Heart right ventricle (tissue), 16 donors: ENCODE data around the gene AGBL1. TPM values are rescaled to one million over a fixed set of nuclear protein-coding genes. Genes with fewer than 3 reads are reported as not detected.

Experiments used
- ATAC-seq, 8 donors: fragments of 200-7000 bp; cut with Tn5 transposase; one replicate each; pipeline ENCODE4 v1.9.1; 2020; ENCODE audit warnings: mild to moderate bottlenecking in 8 of 8, moderate library complexity in 8 of 8, moderate number of reproducible peaks in 1 of 8
- DNase-seq, 2 donors: peaks; one replicate each; pipeline ENCODE4 v3.0.0-alpha.2; 2020
- H3K27ac ChIP-seq, 10 donors: fragments of 200-600 bp; sonication (generic) in 2 of 10; one replicate each; pipeline versions ENCODE4 v1.5.0 to v1.8.0; 2020 to 2022; ENCODE audit warnings: mild to moderate bottlenecking in 3 of 10
- H3K27me3 ChIP-seq, 7 donors: fragments of 200-600 bp; one replicate each; pipeline ENCODE4 v1.8.0; 2021 to 2022; ENCODE audit warnings: mild to moderate bottlenecking in 2 of 7
- H3K36me3 ChIP-seq, 9 donors: fragments of 200-600 bp; sonication (generic) in 1 of 9; one replicate each; pipeline versions ENCODE4 v1.5.0 to v1.8.0; 2020 to 2022; ENCODE audit warnings: mild to moderate bottlenecking in 2 of 9
- H3K4me1 ChIP-seq, 9 donors: fragments of 200-600 bp; sonication (generic) in 1 of 9; one replicate each; pipeline versions ENCODE4 v1.5.0 to v1.8.0; 2020 to 2022; ENCODE audit warnings: mild to moderate bottlenecking in 4 of 9
- H3K4me3 ChIP-seq, 10 donors: fragments of 200-600 bp; sonication (generic) in 2 of 10; one replicate each; pipeline versions ENCODE4 v1.5.0 to v1.8.0; 2020 to 2022; ENCODE audit warnings: mild to moderate bottlenecking in 7 of 10, moderate library complexity in 2 of 10
- H3K9me3 ChIP-seq, 11 donors: fragments of 200-600 bp in 10 of 11; sonication (generic) in 2 of 11; one replicate each; pipeline versions ENCODE4 v1.5.0 to v1.8.0; 2013 to 2022; ENCODE audit warnings: mild to moderate bottlenecking in 2 of 11, control low read depth in 1 of 11, moderate library complexity in 1 of 11
- WGBS, 2 donors: extraction: QIAGEN DNeasy Blood & Tissue Kit; methylation state at CpG; one replicate each; pipeline ENCODE4 v1.1.7; 2013; ENCODE audit warnings: inconsistent platforms in 1 of 2; 5-methylcytosine and 5-hydroxymethylcytosine counted together
- intact Hi-C, 10 donors: fragments of 100-400 bp; cut with DNase I; formaldehyde crosslinking; loops; one replicate each; pipeline versions ENCODE4 v1.11.1 to v1.14.2; 2022
- polyA plus RNA-seq, 2 donors: library from polyadenylated mRNA; stranded (reverse); fragments of 200-250 nt; gene quantifications; one replicate each; pipeline ENCODE4 v1.2.3, GENCODE V29; 2013
- total RNA-seq, 10 donors: library from RNA; stranded (reverse); fragmentation: NEBNext Ultra II Directional in 3 of 10; extraction: Animal tissue kit (Norgen Biotek cat#: 25700) in 3 of 10; gene quantifications; one replicate each; pipeline versions ENCODE4 v1.2.1 to v1.2.4, GENCODE V29; 2021 to 2023
- TF ChIP-seq, protein P1 (sequence below), 9 donors: fragments of 200-600 bp; sonication (generic) in 2 of 9; IDR thresholded peaks; one replicate each; pipeline versions ENCODE4 v1.5.0 to v1.8.0; 2021 to 2022; ENCODE audit warnings: antibody characterized with exemption in 9 of 9, mild to moderate bottlenecking in 5 of 9, moderate library complexity in 1 of 9
- donor health status: Arrhythmogenic right ventricular cardiomyopathy.
- donor health status: ischemic (EF 13 %, LVEDD 7.1; RV severe dilation, severe dysfunction).
- donor health status: healthy with polysubstance abuse.
- donor health status: DM: no; HTN: yes; CAD: no.
- donor health status: DM: no; HTN: no; CAD: no.
- donor health status: ischemic (EF 25% LVEDD 6.9; RV normal size, moderate dysfunction).
- donor health status: ischemic (EF 25% LVEDD 5.7; RV mildly dilated, moderate dysfunction).
- donor health status: healthy.
- donor health status: DM: yes; HTN: yes; CAD: no.
- donor health status: Ischemic cardiomyopathy.
- donor health status: ischemic (EF 35%, LVEDD 5.7; RV mildly dilated, moderate dysfunction).
- donor health status: nonischemic (EF 11% LVEDD 7.7; RV severe dilation, severe dysfunction).
- donor health status: DM: yes; HTN: yes; CAD: no.
- donor health status: PGD.
- donor health status: ischemic (EF 29% LVEDD 5.4; RV normal size, mild dysfunction).
- donor health status: nonischemic (EF 23%, LVEDD 6.1; RV moderate dilation, normal function).

Gene AGBL1
- total and polyA plus RNA-seq, 12 donors = 0.02 to 0.13 (median 0.09) TPM; not detected in 7

DNA sequence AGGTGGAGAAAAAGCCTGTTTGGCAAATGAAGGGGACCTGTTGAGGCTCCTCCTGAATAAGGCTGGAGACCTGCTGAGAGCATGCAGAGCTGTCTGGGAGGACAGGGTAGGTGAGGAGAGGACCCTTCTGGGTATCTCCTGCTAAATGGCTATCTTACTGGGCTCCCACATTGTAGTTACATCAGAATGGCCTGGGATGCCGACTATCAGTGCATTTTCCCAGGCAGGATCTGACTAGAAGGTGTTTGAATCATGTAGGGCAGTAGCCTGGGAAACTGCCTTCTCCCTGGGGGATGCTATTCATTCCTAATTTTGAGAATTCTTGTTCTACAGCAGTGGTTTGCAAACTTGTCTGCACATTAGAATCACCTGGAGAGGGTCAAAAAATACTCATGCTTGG lies 631 bp downstream of the AGBL1 start:
- peaks cover 0 to 56% (median 18%) of the 10 kb centered on the region in 7 donors for H3K27me3 ChIP-seq
- no peaks in the 10 kb centered on the region for H3K9me3 ChIP-seq
- no peak for ATAC-seq
- DNase-seq = no peak
- H3K4me1 ChIP-seq = no peaks in the 10 kb centered on the region
- no peak overlapping the region for H3K27ac ChIP-seq
- intact Hi-C loops = no loop called here
- TF ChIP-seq, protein P1, sequence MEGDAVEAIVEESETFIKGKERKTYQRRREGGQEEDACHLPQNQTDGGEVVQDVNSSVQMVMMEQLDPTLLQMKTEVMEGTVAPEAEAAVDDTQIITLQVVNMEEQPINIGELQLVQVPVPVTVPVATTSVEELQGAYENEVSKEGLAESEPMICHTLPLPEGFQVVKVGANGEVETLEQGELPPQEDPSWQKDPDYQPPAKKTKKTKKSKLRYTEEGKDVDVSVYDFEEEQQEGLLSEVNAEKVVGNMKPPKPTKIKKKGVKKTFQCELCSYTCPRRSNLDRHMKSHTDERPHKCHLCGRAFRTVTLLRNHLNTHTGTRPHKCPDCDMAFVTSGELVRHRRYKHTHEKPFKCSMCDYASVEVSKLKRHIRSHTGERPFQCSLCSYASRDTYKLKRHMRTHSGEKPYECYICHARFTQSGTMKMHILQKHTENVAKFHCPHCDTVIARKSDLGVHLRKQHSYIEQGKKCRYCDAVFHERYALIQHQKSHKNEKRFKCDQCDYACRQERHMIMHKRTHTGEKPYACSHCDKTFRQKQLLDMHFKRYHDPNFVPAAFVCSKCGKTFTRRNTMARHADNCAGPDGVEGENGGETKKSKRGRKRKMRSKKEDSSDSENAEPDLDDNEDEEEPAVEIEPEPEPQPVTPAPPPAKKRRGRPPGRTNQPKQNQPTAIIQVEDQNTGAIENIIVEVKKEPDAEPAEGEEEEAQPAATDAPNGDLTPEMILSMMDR (IDR thresholded peaks at IDR 0.05) = no peak
- no peak overlapping the region for H3K4me3 ChIP-seq
- H3K36me3 ChIP-seq = no peaks in the 10 kb centered on the region
- WGBS, 2 donors = 33 to 75% methylated on average over 1 of the region's 1 CpG

DNA sequence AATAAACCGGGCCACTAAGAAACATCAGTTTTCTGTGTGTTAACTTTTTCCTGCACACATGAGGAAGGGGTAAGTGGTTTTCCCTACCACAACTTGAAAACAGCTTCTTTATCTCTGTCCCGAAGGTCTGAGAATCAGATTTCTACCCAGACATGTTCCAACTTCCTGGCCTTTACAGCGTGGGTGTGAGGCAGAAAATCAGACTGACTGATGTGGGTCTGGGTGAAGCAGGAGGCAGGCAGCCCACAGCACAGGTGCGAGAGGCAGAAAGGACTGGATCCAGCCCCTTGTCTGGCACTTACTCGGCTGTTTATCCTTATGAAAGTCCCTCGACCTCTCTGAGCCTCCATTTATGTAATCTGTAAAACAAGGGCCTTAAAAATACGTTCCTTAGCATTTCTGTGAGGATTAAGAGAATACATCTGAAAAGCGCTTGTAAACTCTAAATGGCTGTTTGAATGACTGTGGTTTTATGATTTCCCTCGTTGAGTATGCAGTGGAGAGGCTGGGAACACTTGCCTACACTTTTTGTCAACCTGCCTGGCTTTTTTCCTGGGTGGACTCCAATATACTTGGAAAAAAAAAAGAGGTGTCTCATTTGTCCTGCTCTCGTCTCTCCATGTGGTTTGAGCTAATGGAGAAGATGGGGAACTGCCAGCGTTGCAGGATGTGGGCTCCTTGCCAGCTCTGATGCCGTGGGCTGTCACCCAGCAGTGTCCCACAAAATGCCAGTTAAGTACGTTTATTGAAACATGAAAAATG lies 3.1 kb downstream of the AGBL1 start:
- H3K36me3 ChIP-seq = no peaks in the 10 kb centered on the region
- 37 to 45% methylated on average over 13 of the region's 13 CpGs for WGBS, 2 donors
- no peaks in the 10 kb centered on the region for H3K9me3 ChIP-seq
- ATAC-seq (no peak), DNase-seq (no peak)
- H3K27ac ChIP-seq = no peak overlapping the region
- TF ChIP-seq, protein P1 (IDR thresholded peaks at IDR 0.05) = no peak
- peaks cover 0 to 51% (median 18%) of the 10 kb centered on the region in 7 donors for H3K27me3 ChIP-seq
- intact Hi-C loops = no loop called here
- no peak overlapping the region for H3K4me3 ChIP-seq
- no peaks in the 10 kb centered on the region for H3K4me1 ChIP-seq

DNA sequence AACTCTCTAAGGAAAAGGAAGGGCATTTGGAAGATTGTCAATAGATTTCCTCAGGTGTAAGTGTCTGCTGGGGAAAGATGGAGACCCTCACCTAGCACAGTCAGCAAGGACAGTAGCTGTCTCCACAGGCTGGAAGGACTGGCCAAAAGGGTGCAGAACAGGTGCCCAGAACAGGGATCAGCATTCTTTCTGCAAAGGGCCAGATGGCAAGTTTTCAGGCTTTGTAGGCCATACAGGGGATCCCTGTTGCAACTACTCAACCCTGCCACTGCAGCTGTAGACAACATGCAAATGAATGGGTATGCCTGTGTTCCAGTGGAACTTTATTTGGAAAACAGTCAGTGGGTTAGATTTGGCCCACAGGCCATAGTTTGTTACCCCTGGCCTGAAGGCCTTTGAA lies 8.1 kb downstream of the AGBL1 start:
- H3K4me1 ChIP-seq = no peaks in the 10 kb centered on the region
- H3K36me3 ChIP-seq = no peaks in the 10 kb centered on the region
- no peak for ATAC-seq
- no peak overlapping the region for H3K4me3 ChIP-seq
- H3K27me3 ChIP-seq = peaks cover 0 to 15% (median 0%) of the 10 kb centered on the region in 7 donors
- no peaks in the 10 kb centered on the region for H3K9me3 ChIP-seq
- TF ChIP-seq, protein P1 (IDR thresholded peaks at IDR 0.05) = no peak
- DNase-seq = no peak
- H3K27ac ChIP-seq = no peak overlapping the region
- intact Hi-C loops = no loop called here

DNA sequence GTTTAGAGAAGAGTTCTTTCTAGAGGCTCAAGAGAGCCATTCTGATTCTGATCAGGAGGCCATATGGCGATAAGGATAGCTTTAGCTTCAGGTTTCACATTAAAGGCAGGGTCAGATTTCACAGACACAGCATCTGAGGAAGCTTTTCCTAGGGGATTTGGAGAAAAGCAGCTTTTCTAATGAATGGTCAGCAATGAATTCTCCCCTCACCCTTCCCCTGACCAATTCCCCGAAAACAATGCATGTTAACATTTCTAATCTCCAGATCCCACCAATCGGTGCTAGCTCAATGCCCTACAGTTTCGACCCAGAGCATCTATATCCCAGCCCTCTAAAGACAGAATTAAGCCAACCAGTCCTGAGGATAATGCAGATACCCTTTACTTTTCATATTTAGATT lies 9.8 kb downstream of the AGBL1 start:
- WGBS, 2 donors = 20 to 28% methylated on average over 4 of the region's 4 CpGs
- intact Hi-C loops = no loop called here
- no peaks in the 10 kb centered on the region for H3K9me3 ChIP-seq
- no peaks in the 10 kb centered on the region for H3K4me1 ChIP-seq
- DNase-seq (no peak), ATAC-seq (no peak)
- peaks cover 0 to 7% (median 0%) of the 10 kb centered on the region in 7 donors for H3K27me3 ChIP-seq
- H3K27ac ChIP-seq = no peak overlapping the region
- TF ChIP-seq, protein P1 (IDR thresholded peaks at IDR 0.05) = no peak
- no peaks in the 10 kb centered on the region for H3K36me3 ChIP-seq
- no peak overlapping the region for H3K4me3 ChIP-seq
